SK-N-SH treated with all-trans-retinoic acid at 6 μM for 48 hours (cell line): ENCODE measurements around the gene HOXD3.

Source experiments
- ATAC-seq: fragments of 200-7000 bp; cut with Tn5 transposase; 3 replicates; pipeline ENCODE4 v1.9.1; 2020; ENCODE audit warnings: mild to moderate bottlenecking, moderate library complexity
- ARNTL ChIP-seq: fragments of 450-650 bp; formaldehyde crosslinking; IDR thresholded peaks from 2 replicates; pipeline ENCODE4 v1.5.0; 2020; ENCODE audit warnings: low read depth, mild to moderate bottlenecking, moderate library complexity, borderline replicate concordance
- BACH2 ChIP-seq: fragments of 250-450 bp; sonication (Bioruptor Pico); IDR thresholded peaks from 2 replicates; pipeline ENCODE4 v1.9.0; 2021; ENCODE audit warnings: mild to moderate bottlenecking, borderline replicate concordance
- CSDC2 ChIP-seq: fragments of 250-450 bp; sonication (Bioruptor Pico); IDR thresholded peaks from 2 replicates; pipeline ENCODE4 v1.5.0; 2020; ENCODE audit warnings: mild to moderate bottlenecking, moderate library complexity
- ESRRG ChIP-seq: fragments of 250-450 bp; sonication (Bioruptor Pico); IDR thresholded peaks from 2 replicates; pipeline ENCODE4 v1.6.1; 2021; ENCODE audit warnings: mild to moderate bottlenecking
- GLIS3 ChIP-seq: fragments of 250-450 bp; sonication (Bioruptor Pico); IDR thresholded peaks from 2 replicates; pipeline ENCODE4 v1.5.0; 2020; ENCODE audit warnings: mild to moderate bottlenecking, moderate library complexity
- ISL1 ChIP-seq: fragments of 250-450 bp; sonication (Bioruptor Pico); IDR thresholded peaks from 2 replicates; pipeline ENCODE4 v2.1.2; 2022; ENCODE audit warnings: mild to moderate bottlenecking, moderate library complexity
- OSR1 ChIP-seq: fragments of 250-450 bp; sonication (Bioruptor Pico); IDR thresholded peaks from 2 replicates; pipeline ENCODE4 v1.8.0; 2022; ENCODE audit warnings: moderate library complexity, mild to moderate bottlenecking, inconsistent platforms
- PPARA ChIP-seq: fragments of 250-450 bp; sonication (Bioruptor Pico); IDR thresholded peaks from 2 replicates; pipeline ENCODE4 v1.5.0; 2020; ENCODE audit warnings: mild to moderate bottlenecking, borderline replicate concordance
- RARB ChIP-seq: fragments of 250-450 bp; sonication (Bioruptor Pico); IDR thresholded peaks from 2 replicates; pipeline ENCODE4 v1.8.0; 2021; ENCODE audit warnings: mild to moderate bottlenecking, moderate library complexity
- TCF4 ChIP-seq: fragments of 250-450 bp; sonication (Bioruptor Pico); IDR thresholded peaks from 2 replicates; pipeline ENCODE4 v1.8.0; 2021; ENCODE audit warnings: mild to moderate bottlenecking, moderate library complexity, borderline replicate concordance
- TOX ChIP-seq: fragments of 250-450 bp; sonication (Bioruptor Pico); IDR thresholded peaks from 2 replicates; pipeline ENCODE4 v1.8.0; 2021; ENCODE audit warnings: mild to moderate bottlenecking, moderate library complexity, borderline replicate concordance
- ZC3H10 ChIP-seq: fragments of 250-450 bp; sonication (Bioruptor Pico); IDR thresholded peaks from 2 replicates; pipeline ENCODE4 v1.5.1; 2021; ENCODE audit warnings: mild to moderate bottlenecking, moderate library complexity
- ZFP3 ChIP-seq: fragments of 250-450 bp; sonication (Bioruptor Pico); IDR thresholded peaks from 2 replicates; pipeline ENCODE4 v1.5.0; 2020; ENCODE audit warnings: mild to moderate bottlenecking, moderate library complexity
- ZFP30 ChIP-seq: fragments of 450-650 bp; formaldehyde crosslinking; IDR thresholded peaks from 2 replicates; pipeline ENCODE4 v1.5.0; 2022; ENCODE audit warnings: mild to moderate bottlenecking, moderate library complexity
- ZNF565 ChIP-seq: fragments of 450-650 bp; formaldehyde crosslinking; conservative IDR thresholded peaks from 2 replicates; pipeline ENCODE4 v1.5.0; 2020; ENCODE audit warnings: low read depth, mild to moderate bottlenecking, moderate library complexity
- ZNF70 ChIP-seq: fragments of 450-650 bp; formaldehyde crosslinking; IDR thresholded peaks from 2 replicates; pipeline ENCODE4 v1.5.0; 2020; ENCODE audit warnings: mild to moderate bottlenecking, moderate library complexity
- ZNF8 ChIP-seq: fragments of 450-650 bp; formaldehyde crosslinking; IDR thresholded peaks from 2 replicates; pipeline ENCODE4 v1.5.0; 2020; ENCODE audit warnings: mild to moderate bottlenecking, moderate library complexity
- TF ChIP-seq, protein P1 (sequence below): fragments of 250-450 bp; sonication (Bioruptor Pico); IDR thresholded peaks from 2 replicates; pipeline ENCODE4 v1.5.0; 2020; ENCODE audit warnings: mild to moderate bottlenecking, moderate library complexity
- TF ChIP-seq, protein P2 (sequence below): fragments of 250-450 bp; sonication (Bioruptor Pico); IDR thresholded peaks from 2 replicates; pipeline ENCODE4 v1.8.0; 2021; ENCODE audit warnings: low read depth, mild to moderate bottlenecking, moderate library complexity, borderline replicate concordance
- TF ChIP-seq, protein P3 (sequence below): fragments of 250-450 bp; sonication (Bioruptor Pico); IDR thresholded peaks from 2 replicates; pipeline ENCODE4 v1.5.1; 2021; ENCODE audit warnings: mild to moderate bottlenecking, moderate library complexity
- TF ChIP-seq, protein P4 (sequence below): fragments of 250-450 bp; sonication (Bioruptor Pico); IDR thresholded peaks from 2 replicates; pipeline ENCODE4 v1.8.0; 2020; ENCODE audit warnings: mild to moderate bottlenecking, moderate library complexity, borderline replicate concordance

HOXD3 gene

DNA sequence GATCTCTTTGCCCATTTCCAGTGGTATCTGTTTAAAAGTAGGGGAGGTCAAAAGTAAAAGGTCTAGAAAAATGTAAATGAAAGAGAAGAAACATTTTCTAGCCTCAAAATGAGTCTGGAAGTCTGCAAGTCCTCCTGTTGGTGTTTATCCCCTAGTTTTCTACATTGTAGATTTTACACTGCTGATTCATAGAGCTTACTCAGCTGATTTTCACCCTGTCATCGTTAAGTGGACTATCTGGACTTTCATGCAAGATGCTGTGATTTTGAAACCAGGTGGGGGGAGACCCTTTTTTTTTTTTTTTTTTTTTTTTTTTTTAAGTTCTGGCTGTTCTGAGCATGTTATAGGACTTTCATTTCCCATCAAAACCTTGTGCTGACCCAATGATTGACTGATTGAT lies 10.3 kb downstream of the HOXD3 start:
- ATAC-seq = no peak
- TF ChIP-seq, protein P1, sequence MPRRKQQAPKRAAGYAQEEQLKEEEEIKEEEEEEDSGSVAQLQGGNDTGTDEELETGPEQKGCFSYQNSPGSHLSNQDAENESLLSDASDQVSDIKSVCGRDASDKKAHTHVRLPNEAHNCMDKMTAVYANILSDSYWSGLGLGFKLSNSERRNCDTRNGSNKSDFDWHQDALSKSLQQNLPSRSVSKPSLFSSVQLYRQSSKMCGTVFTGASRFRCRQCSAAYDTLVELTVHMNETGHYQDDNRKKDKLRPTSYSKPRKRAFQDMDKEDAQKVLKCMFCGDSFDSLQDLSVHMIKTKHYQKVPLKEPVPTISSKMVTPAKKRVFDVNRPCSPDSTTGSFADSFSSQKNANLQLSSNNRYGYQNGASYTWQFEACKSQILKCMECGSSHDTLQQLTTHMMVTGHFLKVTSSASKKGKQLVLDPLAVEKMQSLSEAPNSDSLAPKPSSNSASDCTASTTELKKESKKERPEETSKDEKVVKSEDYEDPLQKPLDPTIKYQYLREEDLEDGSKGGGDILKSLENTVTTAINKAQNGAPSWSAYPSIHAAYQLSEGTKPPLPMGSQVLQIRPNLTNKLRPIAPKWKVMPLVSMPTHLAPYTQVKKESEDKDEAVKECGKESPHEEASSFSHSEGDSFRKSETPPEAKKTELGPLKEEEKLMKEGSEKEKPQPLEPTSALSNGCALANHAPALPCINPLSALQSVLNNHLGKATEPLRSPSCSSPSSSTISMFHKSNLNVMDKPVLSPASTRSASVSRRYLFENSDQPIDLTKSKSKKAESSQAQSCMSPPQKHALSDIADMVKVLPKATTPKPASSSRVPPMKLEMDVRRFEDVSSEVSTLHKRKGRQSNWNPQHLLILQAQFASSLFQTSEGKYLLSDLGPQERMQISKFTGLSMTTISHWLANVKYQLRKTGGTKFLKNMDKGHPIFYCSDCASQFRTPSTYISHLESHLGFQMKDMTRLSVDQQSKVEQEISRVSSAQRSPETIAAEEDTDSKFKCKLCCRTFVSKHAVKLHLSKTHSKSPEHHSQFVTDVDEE (CRISPR knock-in tag) = no peak
- TF ChIP-seq ZNF70 = no peak
- TF ChIP-seq RARB = no peak
- TF ChIP-seq, all 23 proteins: peak for 0

DNA sequence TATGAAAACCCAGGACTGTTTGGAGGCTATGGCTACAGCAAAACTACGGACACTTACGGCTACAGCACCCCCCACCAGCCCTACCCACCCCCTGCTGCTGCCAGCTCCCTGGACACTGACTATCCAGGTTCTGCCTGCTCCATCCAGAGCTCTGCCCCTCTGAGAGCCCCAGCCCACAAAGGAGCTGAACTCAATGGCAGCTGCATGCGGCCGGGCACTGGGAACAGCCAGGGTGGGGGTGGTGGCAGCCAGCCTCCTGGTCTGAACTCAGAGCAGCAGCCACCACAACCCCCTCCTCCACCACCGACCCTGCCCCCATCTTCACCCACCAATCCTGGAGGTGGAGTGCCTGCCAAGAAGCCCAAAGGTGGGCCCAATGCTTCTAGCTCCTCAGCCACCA lies 12.1 kb downstream of the HOXD3 start:
- no peak for ATAC-seq
- TF ChIP-seq, protein P2, sequence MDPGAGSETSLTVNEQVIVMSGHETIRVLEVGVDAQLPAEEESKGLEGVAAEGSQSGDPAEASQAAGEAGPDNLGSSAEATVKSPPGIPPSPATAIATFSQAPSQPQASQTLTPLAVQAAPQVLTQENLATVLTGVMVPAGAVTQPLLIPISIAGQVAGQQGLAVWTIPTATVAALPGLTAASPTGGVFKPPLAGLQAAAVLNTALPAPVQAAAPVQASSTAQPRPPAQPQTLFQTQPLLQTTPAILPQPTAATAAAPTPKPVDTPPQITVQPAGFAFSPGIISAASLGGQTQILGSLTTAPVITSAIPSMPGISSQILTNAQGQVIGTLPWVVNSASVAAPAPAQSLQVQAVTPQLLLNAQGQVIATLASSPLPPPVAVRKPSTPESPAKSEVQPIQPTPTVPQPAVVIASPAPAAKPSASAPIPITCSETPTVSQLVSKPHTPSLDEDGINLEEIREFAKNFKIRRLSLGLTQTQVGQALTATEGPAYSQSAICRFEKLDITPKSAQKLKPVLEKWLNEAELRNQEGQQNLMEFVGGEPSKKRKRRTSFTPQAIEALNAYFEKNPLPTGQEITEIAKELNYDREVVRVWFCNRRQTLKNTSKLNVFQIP (CRISPR knock-in tag) = no peak
- TF ChIP-seq ARNTL (CRISPR knock-in tag) (no peak), RARB (no peak), TCF4 (CRISPR knock-in tag) (no peak), ESRRG (CRISPR knock-in tag) (no peak), ZC3H10 (CRISPR knock-in tag) (no peak), CSDC2 (no peak), PPARA (CRISPR knock-in tag) (no peak), ZNF565 (no peak), OSR1 (CRISPR knock-in tag) (no peak), ZFP3 (no peak), ZFP30 (no peak), TOX (CRISPR knock-in tag) (no peak), ISL1 (CRISPR knock-in tag) (no peak), ZNF70 (no peak), GLIS3 (CRISPR knock-in tag) (no peak), BACH2 (CRISPR knock-in tag) (no peak)
- TF ChIP-seq, protein P3, sequence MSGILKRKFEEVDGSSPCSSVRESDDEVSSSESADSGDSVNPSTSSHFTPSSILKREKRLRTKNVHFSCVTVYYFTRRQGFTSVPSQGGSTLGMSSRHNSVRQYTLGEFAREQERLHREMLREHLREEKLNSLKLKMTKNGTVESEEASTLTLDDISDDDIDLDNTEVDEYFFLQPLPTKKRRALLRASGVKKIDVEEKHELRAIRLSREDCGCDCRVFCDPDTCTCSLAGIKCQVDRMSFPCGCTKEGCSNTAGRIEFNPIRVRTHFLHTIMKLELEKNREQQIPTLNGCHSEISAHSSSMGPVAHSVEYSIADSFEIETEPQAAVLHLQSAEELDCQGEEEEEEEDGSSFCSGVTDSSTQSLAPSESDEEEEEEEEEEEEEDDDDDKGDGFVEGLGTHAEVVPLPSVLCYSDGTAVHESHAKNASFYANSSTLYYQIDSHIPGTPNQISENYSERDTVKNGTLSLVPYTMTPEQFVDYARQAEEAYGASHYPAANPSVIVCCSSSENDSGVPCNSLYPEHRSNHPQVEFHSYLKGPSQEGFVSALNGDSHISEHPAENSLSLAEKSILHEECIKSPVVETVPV (CRISPR knock-in tag) = no peak
- TF ChIP-seq, protein P1 (CRISPR knock-in tag) = no peak
- TF ChIP-seq, protein P4, sequence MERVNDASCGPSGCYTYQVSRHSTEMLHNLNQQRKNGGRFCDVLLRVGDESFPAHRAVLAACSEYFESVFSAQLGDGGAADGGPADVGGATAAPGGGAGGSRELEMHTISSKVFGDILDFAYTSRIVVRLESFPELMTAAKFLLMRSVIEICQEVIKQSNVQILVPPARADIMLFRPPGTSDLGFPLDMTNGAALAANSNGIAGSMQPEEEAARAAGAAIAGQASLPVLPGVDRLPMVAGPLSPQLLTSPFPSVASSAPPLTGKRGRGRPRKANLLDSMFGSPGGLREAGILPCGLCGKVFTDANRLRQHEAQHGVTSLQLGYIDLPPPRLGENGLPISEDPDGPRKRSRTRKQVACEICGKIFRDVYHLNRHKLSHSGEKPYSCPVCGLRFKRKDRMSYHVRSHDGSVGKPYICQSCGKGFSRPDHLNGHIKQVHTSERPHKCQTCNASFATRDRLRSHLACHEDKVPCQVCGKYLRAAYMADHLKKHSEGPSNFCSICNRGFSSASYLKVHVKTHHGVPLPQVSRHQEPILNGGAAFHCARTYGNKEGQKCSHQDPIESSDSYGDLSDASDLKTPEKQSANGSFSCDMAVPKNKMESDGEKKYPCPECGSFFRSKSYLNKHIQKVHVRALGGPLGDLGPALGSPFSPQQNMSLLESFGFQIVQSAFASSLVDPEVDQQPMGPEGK (CRISPR knock-in tag) = no peak

DNA sequence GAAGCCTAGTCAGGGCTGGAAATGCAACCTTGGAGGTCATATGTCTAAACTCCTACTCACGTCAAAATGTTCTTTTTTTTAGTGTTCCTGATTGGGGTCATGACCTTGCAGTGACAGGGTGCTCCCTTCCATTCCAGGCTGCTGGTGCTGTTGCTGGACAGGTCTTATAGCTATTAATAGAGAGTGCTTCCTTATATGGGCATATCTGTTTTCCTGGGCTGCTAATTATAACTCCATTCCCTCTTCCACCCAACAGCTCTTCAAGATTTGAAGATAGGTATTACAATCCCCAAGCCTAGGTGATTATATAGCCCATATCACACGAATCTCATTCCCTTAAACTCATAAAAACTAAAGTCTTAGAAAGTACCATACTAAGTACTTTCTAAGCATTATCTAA lies 12.6 kb downstream of the HOXD3 start:
- ATAC-seq = no peak
- TF ChIP-seq ZNF8 (CRISPR knock-in tag) (no peak), ARNTL (CRISPR knock-in tag) (no peak), RARB (no peak)
